ENCODE data around the gene ROBO1.

- TF ChIP-seq EZH2 (IDR thresholded peaks at IDR 0.05; ENCODE audit: borderline replicate concordance, low read depth, low read length, severe bottlenecking): no peak
- TF ChIP-seq, protein P1, sequence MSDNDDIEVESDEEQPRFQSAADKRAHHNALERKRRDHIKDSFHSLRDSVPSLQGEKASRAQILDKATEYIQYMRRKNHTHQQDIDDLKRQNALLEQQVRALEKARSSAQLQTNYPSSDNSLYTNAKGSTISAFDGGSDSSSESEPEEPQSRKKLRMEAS (IDR thresholded peaks at IDR 0.05; ENCODE audit: insufficient read depth, insufficient read length): no peak
Observed at GRCh38 chr3:79111375-79112052, 656.3 kb downstream of the ROBO1 start.

Measured in endothelial cell of umbilical vein (primary cell).